ENCODE data around the gene CTTNBP2.

GRCh38 chr7:117769085-117769484 is 104.2 kb downstream of the CTTNBP2 start:
- TF ChIP-seq CTCF (IDR thresholded peaks at IDR 0.05) (no peak), POLR2A (IDR thresholded peaks at IDR 0.05) (no peak)

Data from thyroid gland (tissue), 4 donors.